ENCODE results near the gene TPK1.

The TPK1 gene

DNA sequence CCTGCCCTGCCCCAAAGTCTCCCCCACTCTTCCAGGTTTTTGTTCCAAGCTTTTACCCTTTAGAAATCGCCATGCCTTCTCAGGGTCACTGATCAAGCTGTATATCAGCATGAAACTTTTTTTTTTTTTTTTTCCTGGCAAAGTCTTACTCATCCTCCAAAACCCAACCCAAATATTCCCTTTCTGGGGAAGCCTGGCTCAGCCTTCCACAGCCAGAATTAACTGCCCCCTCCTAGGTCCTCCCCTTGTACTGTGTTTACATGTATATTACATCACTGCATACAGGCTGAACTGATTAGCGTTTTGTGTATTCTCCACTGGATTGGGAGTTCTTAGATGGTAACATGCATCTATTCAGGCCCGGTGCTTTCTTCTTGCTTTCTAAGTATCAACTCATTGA is 427.7 kb downstream of the TPK1 start:
- no peak for TF ChIP-seq CTCF (IDR thresholded peaks at IDR 0.05; ENCODE audit: low read length)
- no peak for TF ChIP-seq EZH2 (IDR thresholded peaks at IDR 0.05; ENCODE audit: borderline replicate concordance, low read length)
- Histone ChIP-seq H3K36me3 (ENCODE audit: insufficient read depth, low read length) (no peaks in the 10 kb centered on the region), H3K4me2 (ENCODE audit: low read length) (no peak overlapping the region), H3K4me1 (ENCODE audit: insufficient read depth, low read length, severe bottlenecking) (no peaks in the 10 kb centered on the region), H2AFZ (ENCODE audit: low read length) (no peak overlapping the region), H3K79me2 (ENCODE audit: insufficient read depth, low read length) (no peaks in the 10 kb centered on the region), H3F3A (ENCODE audit: insufficient read depth, low read length) (no peaks in the 10 kb centered on the region), H3K27ac (ENCODE audit: low read depth, low read length, poor library complexity, severe bottlenecking) (no peak overlapping the region), H3K9me2 (ENCODE audit: low read depth, low read length) (no peaks in the 10 kb centered on the region), H4K20me1 (ENCODE audit: insufficient read depth, low read length) (no peaks in the 10 kb centered on the region), H3K4me3 (ENCODE audit: low read depth, low read length, poor library complexity, severe bottlenecking) (no peak overlapping the region), H3K27me3 (ENCODE audit: insufficient read depth, low read length) (no peaks in the 10 kb centered on the region), H3K9ac (ENCODE audit: low read length) (no peak overlapping the region), H3K9me3 (ENCODE audit: low read length) (no peaks in the 10 kb centered on the region)

- no peaks in the 10 kb centered on the region for H3K79me2 ChIP-seq (ENCODE audit: insufficient read depth, low read length)
- TF ChIP-seq CTCF (IDR thresholded peaks at IDR 0.05; ENCODE audit: low read length), result no peak
- TF ChIP-seq EZH2 (IDR thresholded peaks at IDR 0.05; ENCODE audit: borderline replicate concordance, low read length), result no peak
- H3K4me2 ChIP-seq (ENCODE audit: low read length), result no peak overlapping the region
- H2AFZ ChIP-seq (ENCODE audit: low read length), result no peak overlapping the region
- H3K27ac ChIP-seq (ENCODE audit: low read depth, low read length, poor library complexity, severe bottlenecking), result no peak overlapping the region
- H3K27me3 ChIP-seq (ENCODE audit: insufficient read depth, low read length), result no peaks in the 10 kb centered on the region
- no peaks in the 10 kb centered on the region for H3K9me2 ChIP-seq (ENCODE audit: low read depth, low read length)
- H3K4me1 ChIP-seq (ENCODE audit: insufficient read depth, low read length, severe bottlenecking), result no peaks in the 10 kb centered on the region
- no peak overlapping the region for H3K9ac ChIP-seq (ENCODE audit: low read length)
- H4K20me1 ChIP-seq (ENCODE audit: insufficient read depth, low read length), result no peaks in the 10 kb centered on the region
- no peaks in the 10 kb centered on the region for H3K9me3 ChIP-seq (ENCODE audit: low read length)
- no peak overlapping the region for H3K4me3 ChIP-seq (ENCODE audit: low read depth, low read length, poor library complexity, severe bottlenecking)
- no peaks in the 10 kb centered on the region for H3K36me3 ChIP-seq (ENCODE audit: insufficient read depth, low read length)
- no peaks in the 10 kb centered on the region for H3F3A ChIP-seq (ENCODE audit: insufficient read depth, low read length)
Observed at GRCh38 chr7:144407266-144407931, 428.5 kb downstream of the TPK1 start.

- Histone ChIP-seq H3K9me2 (ENCODE audit: low read depth, low read length) (no peaks in the 10 kb centered on the region), H3K27ac (ENCODE audit: low read depth, low read length, poor library complexity, severe bottlenecking) (no peak overlapping the region), H3K27me3 (ENCODE audit: insufficient read depth, low read length) (no peaks in the 10 kb centered on the region; the same call in 1 of the 2 replicates), H3K36me3 (ENCODE audit: insufficient read depth, low read length) (no peaks in the 10 kb centered on the region), H4K20me1 (ENCODE audit: insufficient read depth, low read length) (no peaks in the 10 kb centered on the region), H3K4me2 (ENCODE audit: low read length) (no peak overlapping the region), H3K9me3 (ENCODE audit: low read length) (no peaks in the 10 kb centered on the region), H3K79me2 (ENCODE audit: insufficient read depth, low read length) (no peaks in the 10 kb centered on the region), H3F3A (ENCODE audit: insufficient read depth, low read length) (no peaks in the 10 kb centered on the region), H3K4me3 (ENCODE audit: low read depth, low read length, poor library complexity, severe bottlenecking) (no peak overlapping the region), H3K9ac (ENCODE audit: low read length) (no peak overlapping the region), H3K4me1 (ENCODE audit: insufficient read depth, low read length, severe bottlenecking) (no peaks in the 10 kb centered on the region), H2AFZ (ENCODE audit: low read length) (no peak overlapping the region)
- TF ChIP-seq EZH2 (IDR thresholded peaks at IDR 0.05; ENCODE audit: borderline replicate concordance, low read length), result no peak
- no peak for TF ChIP-seq CTCF (IDR thresholded peaks at IDR 0.05; ENCODE audit: low read length)
Observed at GRCh38 chr7:144404946-144405345, 430.9 kb downstream of the TPK1 start.

All from OCI-LY1 (cell line).